Measurements from ENCODE around the gene GRK1.

- TF ChIP-seq CTCF (IDR thresholded peaks at IDR 0.05; ENCODE audit: insufficient read depth, low read length, poor library complexity, severe bottlenecking) (no peak), EZH2phosphoT487 (conservative IDR thresholded peaks at IDR 0.05; ENCODE audit: low read length) (no peak)
Measured at GRCh38 chr13:113742445-113743120, 75.6 kb downstream of the GRK1 start.

All from SU-DHL-6 (cell line).